Measurements from ENCODE around the gene MRPS27. TPM values are rescaled to one million over a fixed set of nuclear protein-coding genes. Genes with fewer than 3 reads are reported as not detected.

Gene MRPS27
- total and polyA plus RNA-seq, 9 of the 15 experiments (the other 6 are each of a cell fraction or from before 2014, with no cell fraction given), result 73.6 to 144 (median 106) TPM

DNA sequence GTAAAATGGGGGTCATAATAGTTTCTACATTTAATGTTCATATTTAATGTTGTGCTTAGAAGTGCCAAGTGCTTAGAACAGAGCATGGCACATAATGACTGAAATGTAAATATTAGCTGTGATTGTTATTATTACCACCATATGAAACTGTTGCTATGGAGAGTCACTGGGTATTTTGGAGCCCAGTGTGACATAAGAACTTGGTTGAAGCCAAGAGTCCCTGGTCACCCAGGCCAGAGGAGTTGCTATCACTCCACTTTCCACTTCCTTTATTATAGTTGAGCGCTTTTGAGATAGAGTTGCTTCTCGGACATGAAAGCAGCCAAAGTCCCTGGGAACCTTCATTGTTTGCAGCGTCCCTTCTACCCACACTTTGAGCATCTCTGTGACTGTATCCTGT lies 135.6 kb downstream of the MRPS27 start:
- Histone ChIP-seq H4K20me1 (replicated peaks; ENCODE audit: control insufficient read depth, insufficient read depth, low read length) (no peaks in the 10 kb centered on the region), H3K27ac (ENCODE audit: extremely low read depth, low read depth, low read length) (no peak overlapping the region), H3K27me3 (ENCODE audit: control insufficient read depth in 2 of 2, insufficient read depth in 2 of 2, low read length in 2 of 2) (no peaks in the 10 kb centered on the region), H2AFZ (ENCODE audit: low read depth, low read length) (no peak overlapping the region), H3K9me3 (replicated peaks; ENCODE audit: control insufficient read depth, insufficient read depth, low read depth, low read length) (no peaks in the 10 kb centered on the region), H3K4me1 (replicated peaks in 1 of 2; ENCODE audit: control insufficient read depth in 2 of 2, insufficient read depth in 2 of 2, low read length in 2 of 2) (peaks cover 0 to 3% of the 10 kb centered on the region in 2 experiments; a peak in 2 of 5 replicates), H3K36me3 (ENCODE audit: control insufficient read depth, insufficient read depth, low read length) (peaks cover 62% of the 10 kb centered on the region), H3K9me1 (ENCODE audit: control insufficient read depth, insufficient read depth, low read length) (no peaks in the 10 kb centered on the region), H3K4me2 (ENCODE audit: insufficient read depth, low read length) (no peak overlapping the region), H3K4me3 (no peak overlapping the region), H3K9ac (ENCODE audit: insufficient read depth in 1 of 2, low read depth in 2 of 2, low read length in 2 of 2) (no peak overlapping the region), H3K79me2 (ENCODE audit: control insufficient read depth, insufficient read depth, low read length) (no peaks in the 10 kb centered on the region)
- BruUV-seq (replicated peaks), result no TSS peak
- in situ Hi-C loops (cut with MboI) (no loop called here), intact Hi-C loops (cut with micrococcal nuclease) (no loop called here)
- CTCF ChIA-PET (ENCODE audit: low intra/inter-chr PET ratio), result no interaction called here
- WGBS (ENCODE audit: insufficient coverage, low coverage, missing lambda C conversion rate), result 97% methylated on average over 3 of the region's 3 CpGs
- ATAC-seq, result no peak
- no peak for DNase-seq (ENCODE audit: extremely low read depth in 1 of 4, low spot score in 3 of 4)
- FAIRE-seq, result no peak
- POLR2A ChIA-PET, result no interaction called here
- TF ChIP-seq, protein P1, sequence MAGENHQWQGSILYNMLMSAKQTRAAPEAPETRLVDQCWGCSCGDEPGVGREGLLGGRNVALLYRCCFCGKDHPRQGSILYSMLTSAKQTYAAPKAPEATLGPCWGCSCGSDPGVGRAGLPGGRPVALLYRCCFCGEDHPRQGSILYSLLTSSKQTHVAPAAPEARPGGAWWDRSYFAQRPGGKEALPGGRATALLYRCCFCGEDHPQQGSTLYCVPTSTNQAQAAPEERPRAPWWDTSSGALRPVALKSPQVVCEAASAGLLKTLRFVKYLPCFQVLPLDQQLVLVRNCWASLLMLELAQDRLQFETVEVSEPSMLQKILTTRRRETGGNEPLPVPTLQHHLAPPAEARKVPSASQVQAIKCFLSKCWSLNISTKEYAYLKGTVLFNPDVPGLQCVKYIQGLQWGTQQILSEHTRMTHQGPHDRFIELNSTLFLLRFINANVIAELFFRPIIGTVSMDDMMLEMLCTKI (IDR thresholded peaks at IDR 0.05; ENCODE audit: partially characterized antibody), result no peak
- no peak for TF ChIP-seq BRCA1 (IDR thresholded peaks at IDR 0.05)
- no peak for TF ChIP-seq BRCA1 (CRISPR knock-in tag; IDR thresholded peaks at IDR 0.05)
- TF ChIP-seq MCM5 (IDR thresholded peaks at IDR 0.05; ENCODE audit: low read depth), result no peak
- no peak for TF ChIP-seq FOXP1 (CRISPR knock-in tag; IDR thresholded peaks at IDR 0.05)
- TF ChIP-seq CHAMP1 (IDR thresholded peaks at IDR 0.05), result no peak
- TF ChIP-seq, protein P2, sequence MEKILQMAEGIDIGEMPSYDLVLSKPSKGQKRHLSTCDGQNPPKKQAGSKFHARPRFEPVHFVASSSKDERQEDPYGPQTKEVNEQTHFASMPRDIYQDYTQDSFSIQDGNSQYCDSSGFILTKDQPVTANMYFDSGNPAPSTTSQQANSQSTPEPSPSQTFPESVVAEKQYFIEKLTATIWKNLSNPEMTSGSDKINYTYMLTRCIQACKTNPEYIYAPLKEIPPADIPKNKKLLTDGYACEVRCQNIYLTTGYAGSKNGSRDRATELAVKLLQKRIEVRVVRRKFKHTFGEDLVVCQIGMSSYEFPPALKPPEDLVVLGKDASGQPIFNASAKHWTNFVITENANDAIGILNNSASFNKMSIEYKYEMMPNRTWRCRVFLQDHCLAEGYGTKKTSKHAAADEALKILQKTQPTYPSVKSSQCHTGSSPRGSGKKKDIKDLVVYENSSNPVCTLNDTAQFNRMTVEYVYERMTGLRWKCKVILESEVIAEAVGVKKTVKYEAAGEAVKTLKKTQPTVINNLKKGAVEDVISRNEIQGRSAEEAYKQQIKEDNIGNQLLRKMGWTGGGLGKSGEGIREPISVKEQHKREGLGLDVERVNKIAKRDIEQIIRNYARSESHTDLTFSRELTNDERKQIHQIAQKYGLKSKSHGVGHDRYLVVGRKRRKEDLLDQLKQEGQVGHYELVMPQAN (IDR thresholded peaks at IDR 0.05; ENCODE audit: borderline replicate concordance), result no peak
- no peak for TF ChIP-seq GATA2 (CRISPR knock-in tag; IDR thresholded peaks at IDR 0.05)
- TF ChIP-seq, protein P3, sequence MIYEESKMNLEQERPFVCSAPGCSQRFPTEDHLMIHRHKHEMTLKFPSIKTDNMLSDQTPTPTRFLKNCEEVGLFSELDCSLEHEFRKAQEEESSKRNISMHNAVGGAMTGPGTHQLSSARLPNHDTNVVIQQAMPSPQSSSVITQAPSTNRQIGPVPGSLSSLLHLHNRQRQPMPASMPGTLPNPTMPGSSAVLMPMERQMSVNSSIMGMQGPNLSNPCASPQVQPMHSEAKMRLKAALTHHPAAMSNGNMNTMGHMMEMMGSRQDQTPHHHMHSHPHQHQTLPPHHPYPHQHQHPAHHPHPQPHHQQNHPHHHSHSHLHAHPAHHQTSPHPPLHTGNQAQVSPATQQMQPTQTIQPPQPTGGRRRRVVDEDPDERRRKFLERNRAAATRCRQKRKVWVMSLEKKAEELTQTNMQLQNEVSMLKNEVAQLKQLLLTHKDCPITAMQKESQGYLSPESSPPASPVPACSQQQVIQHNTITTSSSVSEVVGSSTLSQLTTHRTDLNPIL (CRISPR knock-in tag; IDR thresholded peaks at IDR 0.05), result no peak
- TF ChIP-seq, protein P4, sequence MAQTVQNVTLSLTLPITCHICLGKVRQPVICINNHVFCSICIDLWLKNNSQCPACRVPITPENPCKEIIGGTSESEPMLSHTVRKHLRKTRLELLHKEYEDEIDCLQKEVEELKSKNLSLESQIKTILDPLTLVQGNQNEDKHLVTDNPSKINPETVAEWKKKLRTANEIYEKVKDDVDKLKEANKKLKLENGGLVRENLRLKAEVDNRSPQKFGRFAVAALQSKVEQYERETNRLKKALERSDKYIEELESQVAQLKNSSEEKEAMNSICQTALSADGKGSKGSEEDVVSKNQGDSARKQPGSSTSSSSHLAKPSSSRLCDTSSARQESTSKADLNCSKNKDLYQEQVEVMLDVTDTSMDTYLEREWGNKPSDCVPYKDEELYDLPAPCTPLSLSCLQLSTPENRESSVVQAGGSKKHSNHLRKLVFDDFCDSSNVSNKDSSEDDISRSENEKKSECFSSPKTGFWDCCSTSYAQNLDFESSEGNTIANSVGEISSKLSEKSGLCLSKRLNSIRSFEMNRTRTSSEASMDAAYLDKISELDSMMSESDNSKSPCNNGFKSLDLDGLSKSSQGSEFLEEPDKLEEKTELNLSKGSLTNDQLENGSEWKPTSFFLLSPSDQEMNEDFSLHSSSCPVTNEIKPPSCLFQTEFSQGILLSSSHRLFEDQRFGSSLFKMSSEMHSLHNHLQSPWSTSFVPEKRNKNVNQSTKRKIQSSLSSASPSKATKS (CRISPR knock-in tag; IDR thresholded peaks at IDR 0.05), result no peak
- no peak for TF ChIP-seq ZBTB12 (CRISPR knock-in tag; IDR thresholded peaks at IDR 0.05)
